Measurements from ENCODE around the gene ZSCAN29.

GRCh38 chr15:43403616-43404015 is 32.8 kb upstream of the ZSCAN29 start:
- no peak for TF ChIP-seq CTCF (conservative IDR thresholded peaks at IDR 0.05 in 1 of 2, IDR thresholded peaks at IDR 0.05 in 1 of 2; ENCODE audit: low read depth in 1 of 2, low read length in 2 of 2)
- TF ChIP-seq EZH2 (IDR thresholded peaks at IDR 0.05; ENCODE audit: low read length, missing control alignments) = no peak
